ENCODE measurements around the gene LAMP2. TPM values are rescaled to one million over a fixed set of nuclear protein-coding genes. Genes with fewer than 3 reads are reported as not detected.
A peak's percentile ranks its signal among the peaks of the same experiment; 100 is the strongest.

The LAMP2 gene
- total RNA-seq, 1 experiment from 2014 or later = 119 TPM

DNA sequence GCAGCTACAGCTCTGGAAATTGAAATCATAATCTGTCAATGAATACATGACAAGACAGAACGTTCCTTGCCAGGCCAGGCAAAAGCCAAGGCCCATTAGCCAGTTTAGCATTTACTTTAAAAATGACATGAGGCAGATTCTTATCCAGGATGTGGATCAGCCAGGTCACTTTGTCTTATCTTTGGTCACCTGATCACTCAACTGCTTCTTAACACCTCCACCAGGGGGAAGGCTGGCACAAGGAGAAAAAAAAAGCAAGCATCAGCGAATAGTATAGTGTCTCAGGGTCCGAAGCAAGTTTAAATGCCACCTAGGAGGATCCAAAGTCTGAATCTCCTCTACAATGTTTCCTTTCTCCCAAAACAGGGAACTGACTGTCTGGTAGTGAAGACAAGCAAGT, 88.4 kb downstream of the LAMP2 start:
- CTCF ChIA-PET = interaction anchor here (0.6 kb wide), 1 partner anchor 49 kb away, joined by 3 read pairs; no protein-coding TSS in a partner anchor

GRCh38 chrX:120379937-120380681, 89.0 kb downstream of the LAMP2 start:
- DNase-seq = no peak
- H3K27me3 Mint-ChIP-seq (ENCODE audit: insufficient read depth, unreplicated experiment) = peaks cover 4% of the 10 kb centered on the region
- Histone ChIP-seq H3K36me3 (ENCODE audit: control insufficient read depth, insufficient read depth, low read length) (no peaks in the 10 kb centered on the region), H3K27me3 (replicated peaks; ENCODE audit: control insufficient read depth, insufficient read depth, low read length) (no peaks in the 10 kb centered on the region), H3K4me1 (no peaks in the 10 kb centered on the region), H3K9me3 (no peaks in the 10 kb centered on the region), H3K4me3 (ENCODE audit: low read depth, low read length) (no peak overlapping the region)
- BruUV-seq (replicated peaks) = no TSS peak
- H3K27ac Mint-ChIP-seq (ENCODE audit: unreplicated experiment) = no peak overlapping the region
- no peaks in the 10 kb centered on the region for H3K9me3 Mint-ChIP-seq (ENCODE audit: unreplicated experiment)
- CTCF ChIA-PET = no interaction called here
- no peaks in the 10 kb centered on the region for H3K4me1 Mint-ChIP-seq (ENCODE audit: low read depth, unreplicated experiment)
- TF ChIP-seq, protein P1, sequence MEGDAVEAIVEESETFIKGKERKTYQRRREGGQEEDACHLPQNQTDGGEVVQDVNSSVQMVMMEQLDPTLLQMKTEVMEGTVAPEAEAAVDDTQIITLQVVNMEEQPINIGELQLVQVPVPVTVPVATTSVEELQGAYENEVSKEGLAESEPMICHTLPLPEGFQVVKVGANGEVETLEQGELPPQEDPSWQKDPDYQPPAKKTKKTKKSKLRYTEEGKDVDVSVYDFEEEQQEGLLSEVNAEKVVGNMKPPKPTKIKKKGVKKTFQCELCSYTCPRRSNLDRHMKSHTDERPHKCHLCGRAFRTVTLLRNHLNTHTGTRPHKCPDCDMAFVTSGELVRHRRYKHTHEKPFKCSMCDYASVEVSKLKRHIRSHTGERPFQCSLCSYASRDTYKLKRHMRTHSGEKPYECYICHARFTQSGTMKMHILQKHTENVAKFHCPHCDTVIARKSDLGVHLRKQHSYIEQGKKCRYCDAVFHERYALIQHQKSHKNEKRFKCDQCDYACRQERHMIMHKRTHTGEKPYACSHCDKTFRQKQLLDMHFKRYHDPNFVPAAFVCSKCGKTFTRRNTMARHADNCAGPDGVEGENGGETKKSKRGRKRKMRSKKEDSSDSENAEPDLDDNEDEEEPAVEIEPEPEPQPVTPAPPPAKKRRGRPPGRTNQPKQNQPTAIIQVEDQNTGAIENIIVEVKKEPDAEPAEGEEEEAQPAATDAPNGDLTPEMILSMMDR (IDR thresholded peaks at IDR 0.05; ENCODE audit: insufficient read depth in 1 of 2, low read depth in 1 of 2, low read length in 1 of 2, severe bottlenecking in 1 of 2, unreplicated experiment in 1 of 2) = no peak
- H3K4me3 Mint-ChIP-seq (ENCODE audit: unreplicated experiment) = no peak overlapping the region
- POLR2A ChIA-PET = no interaction called here
- no peaks in the 10 kb centered on the region for H3K36me3 Mint-ChIP-seq (ENCODE audit: insufficient read depth, unreplicated experiment)
- intact Hi-C loops (cut with micrococcal nuclease; ENCODE audit: unreplicated experiment) = loop anchor here (1.0 to 2.0 kb wide), 2 partner anchors 73 to 95 kb away; no protein-coding TSS in a partner anchor

More for the DNA sequence above, 88.4 kb downstream of the LAMP2 start:
- H3K4me1 ChIP-seq = no peaks in the 10 kb centered on the region
- POLR2A ChIA-PET = no interaction called here
- no peaks in the 10 kb centered on the region for H3K36me3 ChIP-seq (ENCODE audit: control insufficient read depth, insufficient read depth, low read length)
- no peaks in the 10 kb centered on the region for H3K4me1 Mint-ChIP-seq (ENCODE audit: low read depth, unreplicated experiment)
- H3K27ac Mint-ChIP-seq (ENCODE audit: unreplicated experiment) = no peak overlapping the region
- no TSS peak for BruUV-seq (replicated peaks)
- DNase-seq = peak in 1 of 2 experiments; percentile 24
- no peak overlapping the region for H3K4me3 ChIP-seq (ENCODE audit: low read depth, low read length)
- no peaks in the 10 kb centered on the region for H3K27me3 ChIP-seq (replicated peaks; ENCODE audit: control insufficient read depth, insufficient read depth, low read length)
- H3K36me3 Mint-ChIP-seq (ENCODE audit: insufficient read depth, unreplicated experiment) = no peaks in the 10 kb centered on the region
- no peaks in the 10 kb centered on the region for H3K9me3 Mint-ChIP-seq (ENCODE audit: unreplicated experiment)
- H3K9me3 ChIP-seq = no peaks in the 10 kb centered on the region
- TF ChIP-seq, protein P1 (IDR thresholded peaks at IDR 0.05; ENCODE audit: insufficient read depth in 1 of 2, low read depth in 1 of 2, low read length in 1 of 2, severe bottlenecking in 1 of 2, unreplicated experiment in 1 of 2) = peak in 1 of 2 experiments; percentile 39
- peaks cover 4% of the 10 kb centered on the region for H3K27me3 Mint-ChIP-seq (ENCODE audit: insufficient read depth, unreplicated experiment)
- intact Hi-C loops (cut with micrococcal nuclease; ENCODE audit: unreplicated experiment) = loop anchor here (1.0 to 2.0 kb wide), 2 partner anchors 72 to 95 kb away; no protein-coding TSS in a partner anchor
- no peak overlapping the region for H3K4me3 Mint-ChIP-seq (ENCODE audit: unreplicated experiment)

DNA sequence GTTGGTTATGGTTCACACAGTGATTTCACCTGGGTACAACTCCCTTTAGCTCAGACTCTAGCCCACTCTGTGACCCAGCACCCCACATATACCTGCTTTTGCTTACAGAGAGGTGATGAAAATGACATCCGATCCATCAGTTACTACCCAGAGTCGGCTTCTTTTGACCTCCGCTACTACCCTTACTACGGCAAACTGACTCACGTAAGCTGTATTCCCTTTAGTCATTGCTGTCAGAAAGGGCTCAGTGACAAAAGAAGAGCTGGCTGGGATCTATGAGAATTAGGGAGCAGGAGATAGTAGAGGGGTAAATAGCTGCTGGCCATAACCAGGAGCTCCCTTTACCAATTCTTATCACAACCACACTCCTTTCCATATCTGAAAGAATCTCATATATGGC, 90.5 kb downstream of the LAMP2 start:
- no peaks in the 10 kb centered on the region for H3K4me1 Mint-ChIP-seq (ENCODE audit: low read depth, unreplicated experiment)
- CTCF ChIA-PET = no interaction called here

More for the DNA sequence above, 90.5 kb downstream of the LAMP2 start:
- POLR2A ChIA-PET = no interaction called here
- Histone ChIP-seq H3K9me3 (no peaks in the 10 kb centered on the region), H3K36me3 (ENCODE audit: control insufficient read depth, insufficient read depth, low read length) (no peaks in the 10 kb centered on the region), H3K4me1 (no peaks in the 10 kb centered on the region), H3K27me3 (replicated peaks; ENCODE audit: control insufficient read depth, insufficient read depth, low read length) (no peaks in the 10 kb centered on the region), H3K4me3 (ENCODE audit: low read depth, low read length) (no peak overlapping the region)
- Mint-ChIP-seq H3K27me3 (ENCODE audit: insufficient read depth, unreplicated experiment) (peaks cover 7% of the 10 kb centered on the region), H3K27ac (ENCODE audit: unreplicated experiment) (no peak overlapping the region), H3K9me3 (ENCODE audit: unreplicated experiment) (no peaks in the 10 kb centered on the region), H3K4me3 (ENCODE audit: unreplicated experiment) (no peak overlapping the region), H3K36me3 (ENCODE audit: insufficient read depth, unreplicated experiment) (no peaks in the 10 kb centered on the region)
- DNase-seq = no peak
- BruUV-seq (replicated peaks) = no TSS peak
- TF ChIP-seq, protein P1 (IDR thresholded peaks at IDR 0.05; ENCODE audit: insufficient read depth in 1 of 2, low read depth in 1 of 2, low read length in 1 of 2, severe bottlenecking in 1 of 2, unreplicated experiment in 1 of 2) = no peak
- intact Hi-C loops (cut with micrococcal nuclease; ENCODE audit: unreplicated experiment) = no loop called here

Other genes starting within 250 kb of the LAMP2 start
- 16.5 and 17.2 TPM in 2 replicates for gene ZBTB33, start 218.5 kb downstream of the LAMP2 start, total RNA-seq (2022)
- gene TMEM255A, start 157.8 kb downstream of the LAMP2 start, total RNA-seq (2022) = 2.9 and 3.8 TPM in 2 replicates
- gene ATP1B4, start 107.2 kb downstream of the LAMP2 start, total RNA-seq (2022) = not detected in 2 replicates
- 41.0 and 47.7 TPM in 2 replicates for gene CUL4B, start 91.7 kb upstream of the LAMP2 start, total RNA-seq (2022)
- gene MCTS1, start 134.8 kb upstream of the LAMP2 start, total RNA-seq (2022) = 50.5 and 55.8 TPM in 2 replicates
- gene C1GALT1C1, start 160.8 kb upstream of the LAMP2 start, total RNA-seq (2022) = 12.7 and 15.3 TPM in 2 replicates